H1 (cell line): ENCODE results near the gene BRI3BP.

ENCODE experiments used
- CEBPB ChIP-seq: IDR thresholded peaks from 2 replicates; pipeline ENCODE4 v1.6.1; 2012; ENCODE audit warnings: low read depth, low read length
- EP300 ChIP-seq, 2 experiments: IDR thresholded peaks; 1 replicate in 1 of 2; 2 replicates in 1 of 2; pipeline ENCODE4 v1.6.1; 2011 to 2012; ENCODE audit warnings: low read depth in 2 of 2, low read length in 2 of 2, mild to moderate bottlenecking in 2 of 2, borderline replicate concordance in 1 of 2, inconsistent platforms in 1 of 2, moderate library complexity in 1 of 2
- MAFK ChIP-seq: IDR thresholded peaks from 2 replicates; pipeline ENCODE4 v1.6.1; 2012; ENCODE audit warnings: low read depth, mild to moderate bottlenecking, improper control_type of control experiment, low read length
- NRF1 ChIP-seq: IDR thresholded peaks from 2 replicates; pipeline ENCODE4 v1.6.1; 2011; ENCODE audit warnings: mild to moderate bottlenecking, low read depth, low read length, improper control_type of control experiment
- RAD21 ChIP-seq, 2 experiments: IDR thresholded peaks in 1 of 2; conservative IDR thresholded peaks in 1 of 2; 2 replicates each; pipeline ENCODE4 v1.6.1; 2011; ENCODE audit warnings: low read depth in 2 of 2, low read length in 2 of 2, improper control_type of control experiment in 1 of 2, inconsistent platforms in 1 of 2, mild to moderate bottlenecking in 1 of 2, moderate library complexity in 1 of 2
- RNF2 ChIP-seq: fragments of 200-900, 300-1000 bp; sonication (generic); IDR thresholded peaks from 2 replicates; pipeline ENCODE4 v1.7.1; 2016; ENCODE audit warnings: borderline replicate concordance, low read depth, mild to moderate bottlenecking, antibody characterized with exemption, low read length; ENCODE audit not compliant: poor library complexity, severe bottlenecking; ENCODE audit errors: missing control alignments
- SP2 ChIP-seq: IDR thresholded peaks from 2 replicates; pipeline ENCODE4 v1.6.1; 2012; ENCODE audit warnings: mild to moderate bottlenecking, low read length, inconsistent platforms
- TAF7 ChIP-seq: optimal IDR thresholded peaks from 2 replicates; pipeline ENCODE3; 2011; ENCODE audit warnings: low read depth, mild to moderate bottlenecking, inconsistent platforms, low read length, moderate library complexity, borderline replicate concordance
- TF ChIP-seq, protein P1 (sequence below): IDR thresholded peaks from 2 replicates; pipeline ENCODE4 v1.6.1; 2012; ENCODE audit warnings: low read length, inconsistent platforms
- TF ChIP-seq, protein P2 (sequence below), 3 experiments: IDR thresholded peaks; 1 replicate in 2 of 3; 2 replicates in 1 of 3; pipeline versions ENCODE4 v1.5.1 to v1.6.1; 2011; ENCODE audit warnings: low read length in 3 of 3, mild to moderate bottlenecking in 3 of 3, inconsistent platforms in 2 of 3, low read depth in 1 of 3, moderate library complexity in 1 of 3; ENCODE audit not compliant: insufficient read depth in 1 of 3; ENCODE audit errors: control extremely low read depth in 1 of 3
- TF ChIP-seq, protein P3 (sequence below): IDR thresholded peaks from 2 replicates; pipeline ENCODE4 v1.6.1; 2012; ENCODE audit warnings: inconsistent platforms

DNA sequence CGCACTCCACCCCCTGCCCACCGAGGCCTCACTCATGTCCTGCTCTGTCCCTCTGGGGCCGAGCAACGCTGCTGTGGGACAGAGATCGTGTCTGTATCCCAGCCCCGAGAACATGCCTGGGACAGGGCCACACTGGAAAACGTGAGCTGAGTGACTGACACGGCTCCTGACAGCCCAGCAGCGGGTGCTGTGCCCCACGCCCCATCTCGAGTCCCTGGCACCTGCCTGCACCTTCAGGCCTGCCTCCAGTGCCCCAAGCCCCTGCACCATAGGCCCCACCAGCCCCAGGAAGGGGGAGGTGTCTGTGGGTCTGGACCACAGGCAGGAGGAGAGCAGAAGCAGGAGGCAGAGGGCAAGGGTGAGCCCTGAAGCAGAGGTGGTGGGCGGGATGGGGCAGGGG is 44.4 kb upstream of the BRI3BP start:
- TF ChIP-seq RAD21 (IDR thresholded peaks at IDR 0.05 in 1 of 2, conservative IDR thresholded peaks at IDR 0.05 in 1 of 2; ENCODE audit: low read depth in 2 of 2, low read length in 2 of 2) (no peak), TAF7 (no peak), SP2 (no peak), NRF1 (no peak), RNF2 (no peak), EP300 (IDR thresholded peaks at IDR 0.05; ENCODE audit: borderline replicate concordance in 1 of 2, low read depth in 2 of 2, low read length in 2 of 2) (no peak), MAFK (no peak), CEBPB (no peak)
- TF ChIP-seq, protein P1, sequence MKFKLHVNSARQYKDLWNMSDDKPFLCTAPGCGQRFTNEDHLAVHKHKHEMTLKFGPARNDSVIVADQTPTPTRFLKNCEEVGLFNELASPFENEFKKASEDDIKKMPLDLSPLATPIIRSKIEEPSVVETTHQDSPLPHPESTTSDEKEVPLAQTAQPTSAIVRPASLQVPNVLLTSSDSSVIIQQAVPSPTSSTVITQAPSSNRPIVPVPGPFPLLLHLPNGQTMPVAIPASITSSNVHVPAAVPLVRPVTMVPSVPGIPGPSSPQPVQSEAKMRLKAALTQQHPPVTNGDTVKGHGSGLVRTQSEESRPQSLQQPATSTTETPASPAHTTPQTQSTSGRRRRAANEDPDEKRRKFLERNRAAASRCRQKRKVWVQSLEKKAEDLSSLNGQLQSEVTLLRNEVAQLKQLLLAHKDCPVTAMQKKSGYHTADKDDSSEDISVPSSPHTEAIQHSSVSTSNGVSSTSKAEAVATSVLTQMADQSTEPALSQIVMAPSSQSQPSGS, result no peak
- TF ChIP-seq, protein P2, sequence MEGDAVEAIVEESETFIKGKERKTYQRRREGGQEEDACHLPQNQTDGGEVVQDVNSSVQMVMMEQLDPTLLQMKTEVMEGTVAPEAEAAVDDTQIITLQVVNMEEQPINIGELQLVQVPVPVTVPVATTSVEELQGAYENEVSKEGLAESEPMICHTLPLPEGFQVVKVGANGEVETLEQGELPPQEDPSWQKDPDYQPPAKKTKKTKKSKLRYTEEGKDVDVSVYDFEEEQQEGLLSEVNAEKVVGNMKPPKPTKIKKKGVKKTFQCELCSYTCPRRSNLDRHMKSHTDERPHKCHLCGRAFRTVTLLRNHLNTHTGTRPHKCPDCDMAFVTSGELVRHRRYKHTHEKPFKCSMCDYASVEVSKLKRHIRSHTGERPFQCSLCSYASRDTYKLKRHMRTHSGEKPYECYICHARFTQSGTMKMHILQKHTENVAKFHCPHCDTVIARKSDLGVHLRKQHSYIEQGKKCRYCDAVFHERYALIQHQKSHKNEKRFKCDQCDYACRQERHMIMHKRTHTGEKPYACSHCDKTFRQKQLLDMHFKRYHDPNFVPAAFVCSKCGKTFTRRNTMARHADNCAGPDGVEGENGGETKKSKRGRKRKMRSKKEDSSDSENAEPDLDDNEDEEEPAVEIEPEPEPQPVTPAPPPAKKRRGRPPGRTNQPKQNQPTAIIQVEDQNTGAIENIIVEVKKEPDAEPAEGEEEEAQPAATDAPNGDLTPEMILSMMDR (IDR thresholded peaks at IDR 0.05; ENCODE audit: control extremely low read depth in 1 of 3, insufficient read depth in 1 of 3, low read depth in 1 of 3, low read length in 3 of 3), result no peak
- TF ChIP-seq, protein P3, sequence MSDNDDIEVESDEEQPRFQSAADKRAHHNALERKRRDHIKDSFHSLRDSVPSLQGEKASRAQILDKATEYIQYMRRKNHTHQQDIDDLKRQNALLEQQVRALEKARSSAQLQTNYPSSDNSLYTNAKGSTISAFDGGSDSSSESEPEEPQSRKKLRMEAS, result no peak
